Astrocyte of the spinal cord (primary cell): ENCODE results near the gene RAB1A.

ENCODE experiments used
- DNase-seq: peaks from one replicate; pipeline ENCODE4 v3.0.0; 2011; ENCODE audit warnings: low read depth, low spot score
- H3K4me3 ChIP-seq: 2 replicates; pipeline ENCODE4 v1.5.1; 2011; ENCODE audit warnings: low read depth, mild to moderate bottlenecking, low read length, moderate library complexity
- in situ Hi-C: cut with HindIII; loops from 2 replicates; pipeline ENCODE4 v1.10.0; 2017; ENCODE audit warnings: low sequenced_read_pairs
- TF ChIP-seq, protein P1 (sequence below): IDR thresholded peaks from 2 replicates; pipeline ENCODE4 v1.5.1; 2012; ENCODE audit warnings: low read depth, mild to moderate bottlenecking, low read length, inconsistent platforms

RAB1A gene

DNA sequence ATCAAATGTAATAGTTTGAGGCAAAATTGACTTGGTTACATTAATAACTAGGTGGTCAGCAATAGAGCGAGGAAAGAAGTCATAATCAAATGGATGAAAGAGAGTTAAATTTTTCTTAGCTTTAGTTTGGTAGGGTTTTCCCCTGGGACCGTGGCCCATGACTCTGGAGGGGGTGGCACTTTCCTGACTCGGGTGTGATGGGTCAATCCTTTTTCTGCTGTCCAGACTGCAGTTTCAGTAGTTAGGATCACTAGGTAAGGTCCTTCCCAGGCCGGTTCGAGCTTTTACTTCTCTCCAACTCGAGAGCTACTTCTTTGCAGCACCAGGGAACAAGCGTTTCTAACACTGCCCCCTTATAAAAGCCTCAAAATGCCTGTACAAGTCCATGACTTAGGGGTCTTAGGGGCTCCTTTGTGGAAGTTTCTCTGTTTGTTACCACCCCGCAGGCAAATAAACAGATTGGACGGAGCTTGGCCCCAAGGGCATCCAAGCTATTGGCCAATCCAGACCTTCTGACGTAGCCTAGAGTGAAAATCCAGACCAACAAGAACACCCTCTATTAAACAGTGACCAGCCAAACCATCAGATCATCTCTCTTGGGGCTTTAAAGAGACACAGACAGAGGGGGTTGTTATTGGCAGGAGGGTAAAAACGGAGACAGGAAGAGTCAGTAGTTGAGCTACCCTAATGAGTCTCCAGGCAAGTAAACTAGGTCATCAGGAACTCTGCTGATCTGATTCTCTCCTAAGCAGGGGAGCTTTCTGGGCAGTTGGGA lies 83.1 kb downstream of the RAB1A start:
- in situ Hi-C loops: no loop called here
- H3K4me3 ChIP-seq: no peak overlapping the region
- no peak for DNase-seq
- TF ChIP-seq, protein P1, sequence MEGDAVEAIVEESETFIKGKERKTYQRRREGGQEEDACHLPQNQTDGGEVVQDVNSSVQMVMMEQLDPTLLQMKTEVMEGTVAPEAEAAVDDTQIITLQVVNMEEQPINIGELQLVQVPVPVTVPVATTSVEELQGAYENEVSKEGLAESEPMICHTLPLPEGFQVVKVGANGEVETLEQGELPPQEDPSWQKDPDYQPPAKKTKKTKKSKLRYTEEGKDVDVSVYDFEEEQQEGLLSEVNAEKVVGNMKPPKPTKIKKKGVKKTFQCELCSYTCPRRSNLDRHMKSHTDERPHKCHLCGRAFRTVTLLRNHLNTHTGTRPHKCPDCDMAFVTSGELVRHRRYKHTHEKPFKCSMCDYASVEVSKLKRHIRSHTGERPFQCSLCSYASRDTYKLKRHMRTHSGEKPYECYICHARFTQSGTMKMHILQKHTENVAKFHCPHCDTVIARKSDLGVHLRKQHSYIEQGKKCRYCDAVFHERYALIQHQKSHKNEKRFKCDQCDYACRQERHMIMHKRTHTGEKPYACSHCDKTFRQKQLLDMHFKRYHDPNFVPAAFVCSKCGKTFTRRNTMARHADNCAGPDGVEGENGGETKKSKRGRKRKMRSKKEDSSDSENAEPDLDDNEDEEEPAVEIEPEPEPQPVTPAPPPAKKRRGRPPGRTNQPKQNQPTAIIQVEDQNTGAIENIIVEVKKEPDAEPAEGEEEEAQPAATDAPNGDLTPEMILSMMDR: no peak

DNA sequence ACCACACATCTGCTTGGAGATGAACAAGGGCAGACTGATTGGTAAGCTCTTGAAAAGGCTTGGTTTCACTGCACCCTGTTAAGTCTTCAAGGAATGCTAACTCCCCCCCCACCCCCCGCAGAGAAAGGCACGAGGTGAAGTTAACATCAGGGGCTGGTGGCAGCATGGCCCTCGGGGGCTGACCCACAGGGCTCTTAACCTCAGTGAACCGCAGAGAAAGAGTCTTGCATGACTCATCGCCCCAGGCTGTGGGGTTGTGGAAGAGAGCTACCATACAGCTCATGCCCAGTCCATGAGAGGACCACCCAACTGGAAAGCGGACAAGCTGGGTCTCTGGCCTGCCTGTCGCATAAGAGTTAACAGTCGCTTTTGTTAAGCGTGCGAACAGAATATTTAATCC lies 84.3 kb downstream of the RAB1A start:
- H3K4me3 ChIP-seq: no peak overlapping the region
- in situ Hi-C loops: no loop called here
- TF ChIP-seq, protein P1: no peak
- DNase-seq: peak; percentile 59

GRCh38 chr2:65044097-65044735 lies 85.7 kb downstream of the RAB1A start:
- no peak for DNase-seq
- TF ChIP-seq, protein P1: no peak
- in situ Hi-C loops: no loop called here
- no peak overlapping the region for H3K4me3 ChIP-seq

- H3K4me3 ChIP-seq: no peak overlapping the region
Observed at GRCh38 chr2:65043001-65043400, 86.9 kb downstream of the RAB1A start.

GRCh38 chr2:65040400-65041261 lies 89.3 kb downstream of the RAB1A start:
- peak; percentile 84 for DNase-seq
- TF ChIP-seq, protein P1: peak; percentile 94
- H3K4me3 ChIP-seq: no peak overlapping the region
- in situ Hi-C loops: no loop called here

More at GRCh38 chr2:65043001-65043400, 86.9 kb downstream of the RAB1A start:
- in situ Hi-C loops: no loop called here
- TF ChIP-seq, protein P1: no peak
- no peak for DNase-seq

DNA sequence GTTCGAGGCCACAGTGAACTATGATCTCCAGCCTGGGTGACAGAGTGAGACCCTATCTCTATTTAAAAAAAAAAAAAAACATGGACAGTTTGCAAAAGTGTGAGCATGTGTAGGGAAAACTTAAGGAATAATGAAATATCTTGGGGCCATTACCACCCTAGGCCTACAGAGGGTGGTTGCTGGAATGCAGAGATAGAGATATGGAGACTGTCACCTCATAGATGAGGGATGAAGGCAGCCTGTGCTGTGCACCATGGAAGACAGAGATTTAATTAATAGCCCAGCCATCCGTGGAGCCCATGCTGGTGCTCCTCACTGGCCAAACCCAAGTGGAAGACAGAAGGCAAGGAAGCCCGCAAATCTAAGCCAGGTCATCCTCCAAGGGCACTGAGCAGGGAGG lies 90.3 kb downstream of the RAB1A start:
- in situ Hi-C loops: no loop called here

More for the DNA sequence above, 90.3 kb downstream of the RAB1A start:
- DNase-seq: no peak
- TF ChIP-seq, protein P1: no peak
- H3K4me3 ChIP-seq: no peak overlapping the region
